A549 (cell line): ENCODE results near the gene FAM83G.

Experiments
- CBX2 ChIP-seq: fragments of 200-600 bp; sonication (generic); IDR thresholded peaks from 2 replicates; pipeline ENCODE4 v1.6.1; 2016; ENCODE audit warnings: low read depth, mild to moderate bottlenecking, borderline replicate concordance
- CHD2 ChIP-seq: fragments of 150-350 bp; IDR thresholded peaks from 2 replicates; pipeline ENCODE4 v1.6.1; 2014; ENCODE audit warnings: low read length; ENCODE audit not compliant: partially characterized antibody
- EP300 ChIP-seq, 2 experiments: fragments of >200 bp; sonication (Bioruptor Twin); formaldehyde crosslinking; IDR thresholded peaks; 2 replicates in 1 of 2; 3 replicates in 1 of 2; pipeline ENCODE4 v1.6.1; 2016 to 2017
- JUNB ChIP-seq: fragments of >200 bp; sonication (Bioruptor Twin); formaldehyde crosslinking; IDR thresholded peaks from 2 replicates; pipeline ENCODE4 v1.6.1; 2016
- MAFK ChIP-seq: fragments of 450-650 bp; IDR thresholded peaks from 2 replicates; pipeline ENCODE4 v1.6.1; 2014; ENCODE audit not compliant: partially characterized antibody
- MAZ ChIP-seq: fragments of 150-350 bp; IDR thresholded peaks from 2 replicates; pipeline ENCODE4 v1.6.1; 2014; ENCODE audit warnings: antibody characterized with exemption, low read depth, low read length, borderline replicate concordance
- MYC ChIP-seq: IDR thresholded peaks from 2 replicates; pipeline ENCODE4 v1.6.1; 2012; ENCODE audit warnings: mild to moderate bottlenecking, inconsistent platforms, low read length, improper control_type of control experiment, borderline replicate concordance
- PHF8 ChIP-seq: fragments of 200-600 bp; sonication (generic); IDR thresholded peaks from 2 replicates; pipeline ENCODE4 v1.6.1; 2016; ENCODE audit warnings: low read depth, mild to moderate bottlenecking, antibody characterized with exemption, moderate library complexity, borderline replicate concordance
- POLR2A ChIP-seq: IDR thresholded peaks from 2 replicates; pipeline ENCODE4 v1.6.1; 2012; ENCODE audit warnings: mild to moderate bottlenecking, low read length
- SREBF2 ChIP-seq: fragments of 450-650 bp; IDR thresholded peaks from 2 replicates; pipeline ENCODE4 v1.6.1; 2014; ENCODE audit warnings: mild to moderate bottlenecking, moderate library complexity
- TF ChIP-seq, protein P1 (sequence below): fragments of >200 bp; sonication (Bioruptor Twin); formaldehyde crosslinking; IDR thresholded peaks from 3 replicates; pipeline ENCODE4 v1.5.1; 2016
- TF ChIP-seq, protein P2 (sequence below): IDR thresholded peaks from 2 replicates; pipeline ENCODE4 v1.6.1; 2012
- TF ChIP-seq, protein P3 (sequence below): fragments of 200-600 bp; sonication (generic); IDR thresholded peaks from 2 replicates; pipeline ENCODE4 v1.6.1; 2016; ENCODE audit warnings: antibody characterized with exemption, mild to moderate bottlenecking, moderate library complexity
- TF ChIP-seq, protein P4 (sequence below): IDR thresholded peaks from 2 replicates; pipeline ENCODE4 v1.6.1; 2012

DNA sequence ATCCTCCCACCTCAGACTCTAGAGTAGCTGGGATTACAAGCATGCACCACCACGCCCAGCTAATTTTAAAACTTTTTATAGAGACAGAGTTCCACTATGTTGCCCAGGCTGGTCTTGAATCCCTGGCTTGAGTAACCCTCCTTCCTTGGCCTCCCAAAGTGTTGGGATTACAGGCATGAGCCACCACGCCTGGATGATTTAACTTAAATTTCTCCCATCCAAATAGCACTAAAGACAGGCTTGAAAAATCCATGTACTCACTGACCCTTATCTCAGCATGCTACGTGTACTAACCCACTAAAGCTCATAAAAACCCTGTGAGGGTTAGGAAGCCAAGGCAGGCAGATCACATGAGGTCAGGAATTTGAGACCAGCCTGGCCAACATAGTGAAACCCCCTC is 48.0 kb downstream of the FAM83G start:
- TF ChIP-seq, protein P1, sequence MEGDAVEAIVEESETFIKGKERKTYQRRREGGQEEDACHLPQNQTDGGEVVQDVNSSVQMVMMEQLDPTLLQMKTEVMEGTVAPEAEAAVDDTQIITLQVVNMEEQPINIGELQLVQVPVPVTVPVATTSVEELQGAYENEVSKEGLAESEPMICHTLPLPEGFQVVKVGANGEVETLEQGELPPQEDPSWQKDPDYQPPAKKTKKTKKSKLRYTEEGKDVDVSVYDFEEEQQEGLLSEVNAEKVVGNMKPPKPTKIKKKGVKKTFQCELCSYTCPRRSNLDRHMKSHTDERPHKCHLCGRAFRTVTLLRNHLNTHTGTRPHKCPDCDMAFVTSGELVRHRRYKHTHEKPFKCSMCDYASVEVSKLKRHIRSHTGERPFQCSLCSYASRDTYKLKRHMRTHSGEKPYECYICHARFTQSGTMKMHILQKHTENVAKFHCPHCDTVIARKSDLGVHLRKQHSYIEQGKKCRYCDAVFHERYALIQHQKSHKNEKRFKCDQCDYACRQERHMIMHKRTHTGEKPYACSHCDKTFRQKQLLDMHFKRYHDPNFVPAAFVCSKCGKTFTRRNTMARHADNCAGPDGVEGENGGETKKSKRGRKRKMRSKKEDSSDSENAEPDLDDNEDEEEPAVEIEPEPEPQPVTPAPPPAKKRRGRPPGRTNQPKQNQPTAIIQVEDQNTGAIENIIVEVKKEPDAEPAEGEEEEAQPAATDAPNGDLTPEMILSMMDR, result no peak
- TF ChIP-seq PHF8 (no peak), CBX2 (no peak), MAZ (no peak), POLR2A (no peak), EP300 (IDR thresholded peaks at IDR 0.05) (no peak), SREBF2 (no peak), MYC (no peak), MAFK (no peak), CHD2 (no peak), JUNB (no peak)
- TF ChIP-seq, protein P2, sequence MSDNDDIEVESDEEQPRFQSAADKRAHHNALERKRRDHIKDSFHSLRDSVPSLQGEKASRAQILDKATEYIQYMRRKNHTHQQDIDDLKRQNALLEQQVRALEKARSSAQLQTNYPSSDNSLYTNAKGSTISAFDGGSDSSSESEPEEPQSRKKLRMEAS, result no peak
- TF ChIP-seq, protein P3, sequence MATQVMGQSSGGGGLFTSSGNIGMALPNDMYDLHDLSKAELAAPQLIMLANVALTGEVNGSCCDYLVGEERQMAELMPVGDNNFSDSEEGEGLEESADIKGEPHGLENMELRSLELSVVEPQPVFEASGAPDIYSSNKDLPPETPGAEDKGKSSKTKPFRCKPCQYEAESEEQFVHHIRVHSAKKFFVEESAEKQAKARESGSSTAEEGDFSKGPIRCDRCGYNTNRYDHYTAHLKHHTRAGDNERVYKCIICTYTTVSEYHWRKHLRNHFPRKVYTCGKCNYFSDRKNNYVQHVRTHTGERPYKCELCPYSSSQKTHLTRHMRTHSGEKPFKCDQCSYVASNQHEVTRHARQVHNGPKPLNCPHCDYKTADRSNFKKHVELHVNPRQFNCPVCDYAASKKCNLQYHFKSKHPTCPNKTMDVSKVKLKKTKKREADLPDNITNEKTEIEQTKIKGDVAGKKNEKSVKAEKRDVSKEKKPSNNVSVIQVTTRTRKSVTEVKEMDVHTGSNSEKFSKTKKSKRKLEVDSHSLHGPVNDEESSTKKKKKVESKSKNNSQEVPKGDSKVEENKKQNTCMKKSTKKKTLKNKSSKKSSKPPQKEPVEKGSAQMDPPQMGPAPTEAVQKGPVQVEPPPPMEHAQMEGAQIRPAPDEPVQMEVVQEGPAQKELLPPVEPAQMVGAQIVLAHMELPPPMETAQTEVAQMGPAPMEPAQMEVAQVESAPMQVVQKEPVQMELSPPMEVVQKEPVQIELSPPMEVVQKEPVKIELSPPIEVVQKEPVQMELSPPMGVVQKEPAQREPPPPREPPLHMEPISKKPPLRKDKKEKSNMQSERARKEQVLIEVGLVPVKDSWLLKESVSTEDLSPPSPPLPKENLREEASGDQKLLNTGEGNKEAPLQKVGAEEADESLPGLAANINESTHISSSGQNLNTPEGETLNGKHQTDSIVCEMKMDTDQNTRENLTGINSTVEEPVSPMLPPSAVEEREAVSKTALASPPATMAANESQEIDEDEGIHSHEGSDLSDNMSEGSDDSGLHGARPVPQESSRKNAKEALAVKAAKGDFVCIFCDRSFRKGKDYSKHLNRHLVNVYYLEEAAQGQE, result no peak
- TF ChIP-seq, protein P4, sequence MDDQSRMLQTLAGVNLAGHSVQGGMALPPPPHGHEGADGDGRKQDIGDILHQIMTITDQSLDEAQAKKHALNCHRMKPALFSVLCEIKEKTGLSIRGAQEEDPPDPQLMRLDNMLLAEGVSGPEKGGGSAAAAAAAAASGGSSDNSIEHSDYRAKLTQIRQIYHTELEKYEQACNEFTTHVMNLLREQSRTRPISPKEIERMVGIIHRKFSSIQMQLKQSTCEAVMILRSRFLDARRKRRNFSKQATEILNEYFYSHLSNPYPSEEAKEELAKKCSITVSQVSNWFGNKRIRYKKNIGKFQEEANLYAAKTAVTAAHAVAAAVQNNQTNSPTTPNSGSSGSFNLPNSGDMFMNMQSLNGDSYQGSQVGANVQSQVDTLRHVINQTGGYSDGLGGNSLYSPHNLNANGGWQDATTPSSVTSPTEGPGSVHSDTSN, result no peak
